HEK293 (cell line): ENCODE measurements around the gene FRMD5.

ENCODE experiments used
- CTCF ChIP-seq: fragments of 450-650 bp; formaldehyde crosslinking; IDR thresholded peaks from 2 replicates; pipeline ENCODE4 v1.5.1; 2016; ENCODE audit warnings: missing biosample characterization, missing genetic modification characterization
- HOXC10 ChIP-seq: sonication (generic); formaldehyde crosslinking; IDR thresholded peaks from 2 replicates; pipeline ENCODE4 v1.8.1; 2023; ENCODE audit warnings: mild to moderate bottlenecking, missing genetic modification reagents
- MZF1 ChIP-seq: fragments of 450-650 bp; formaldehyde crosslinking; IDR thresholded peaks from 2 replicates; pipeline ENCODE4 v1.5.1; 2017; ENCODE audit warnings: missing biosample characterization, missing genetic modification characterization, borderline replicate concordance
- SETDB1 ChIP-seq: IDR thresholded peaks from one replicate; pipeline ENCODE4 v1.6.1; 2017; ENCODE audit warnings: mild to moderate bottlenecking, low read length, moderate library complexity, mixed read lengths; ENCODE audit not compliant: insufficient read length
- ZBTB1 ChIP-seq: fragments of 450-650 bp; formaldehyde crosslinking; IDR thresholded peaks from 2 replicates; pipeline ENCODE4 v1.5.1; 2016; ENCODE audit warnings: missing biosample characterization, missing genetic modification characterization
- ZBTB17 ChIP-seq: fragments of 450-650 bp; formaldehyde crosslinking; IDR thresholded peaks from 2 replicates; pipeline ENCODE4 v1.5.1; 2016; ENCODE audit warnings: missing biosample characterization, missing genetic modification characterization
- ZBTB8A ChIP-seq: fragments of 450-650 bp; formaldehyde crosslinking; IDR thresholded peaks from 2 replicates; pipeline ENCODE4 v1.5.1; 2016; ENCODE audit warnings: missing biosample characterization, missing genetic modification characterization
- ZNF157 ChIP-seq: fragments of 450-650 bp; formaldehyde crosslinking; IDR thresholded peaks from 2 replicates; pipeline ENCODE4 v1.5.1; 2016; ENCODE audit warnings: missing biosample characterization, missing genetic modification characterization
- ZNF501 ChIP-seq: fragments of 450-650 bp; formaldehyde crosslinking; IDR thresholded peaks from 2 replicates; pipeline ENCODE4 v1.5.1; 2016; ENCODE audit warnings: missing biosample characterization, missing genetic modification characterization
- ZNF658 ChIP-seq: fragments of 450-650 bp; formaldehyde crosslinking; IDR thresholded peaks from 2 replicates; pipeline ENCODE4; 2016; ENCODE audit warnings: missing biosample characterization, missing genetic modification characterization
- ZSCAN4 ChIP-seq: fragments of 450-650 bp; formaldehyde crosslinking; IDR thresholded peaks from 2 replicates; pipeline ENCODE4 v1.5.1; 2017; ENCODE audit warnings: missing biosample characterization, missing genetic modification characterization
- TF ChIP-seq, protein P1 (sequence below): fragments of 450-650 bp; formaldehyde crosslinking; IDR thresholded peaks from 2 replicates; pipeline ENCODE4 v1.5.1; 2016; ENCODE audit warnings: missing biosample characterization, missing genetic modification characterization, low read depth
- TF ChIP-seq, protein P2 (sequence below): fragments of 450-650 bp; formaldehyde crosslinking; IDR thresholded peaks from 2 replicates; pipeline ENCODE4 v1.5.1; 2016; ENCODE audit warnings: missing biosample characterization, missing genetic modification characterization
- TF ChIP-seq, protein P3 (sequence below): fragments of 450-650 bp; formaldehyde crosslinking; IDR thresholded peaks from 2 replicates; pipeline ENCODE4 v1.5.1; 2016; ENCODE audit warnings: missing biosample characterization, missing genetic modification characterization

- no peak for TF ChIP-seq SETDB1
- TF ChIP-seq ZNF658: no peak
- no peak for TF ChIP-seq CTCF (tag by site-specific recombination)
- TF ChIP-seq ZSCAN4 (tag by site-specific recombination): no peak
- no peak for TF ChIP-seq ZBTB1 (tag by site-specific recombination)
- no peak for TF ChIP-seq ZNF501 (tag by site-specific recombination)
- TF ChIP-seq, protein P1, sequence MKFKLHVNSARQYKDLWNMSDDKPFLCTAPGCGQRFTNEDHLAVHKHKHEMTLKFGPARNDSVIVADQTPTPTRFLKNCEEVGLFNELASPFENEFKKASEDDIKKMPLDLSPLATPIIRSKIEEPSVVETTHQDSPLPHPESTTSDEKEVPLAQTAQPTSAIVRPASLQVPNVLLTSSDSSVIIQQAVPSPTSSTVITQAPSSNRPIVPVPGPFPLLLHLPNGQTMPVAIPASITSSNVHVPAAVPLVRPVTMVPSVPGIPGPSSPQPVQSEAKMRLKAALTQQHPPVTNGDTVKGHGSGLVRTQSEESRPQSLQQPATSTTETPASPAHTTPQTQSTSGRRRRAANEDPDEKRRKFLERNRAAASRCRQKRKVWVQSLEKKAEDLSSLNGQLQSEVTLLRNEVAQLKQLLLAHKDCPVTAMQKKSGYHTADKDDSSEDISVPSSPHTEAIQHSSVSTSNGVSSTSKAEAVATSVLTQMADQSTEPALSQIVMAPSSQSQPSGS (tag by site-specific recombination): no peak
- TF ChIP-seq, protein P2, sequence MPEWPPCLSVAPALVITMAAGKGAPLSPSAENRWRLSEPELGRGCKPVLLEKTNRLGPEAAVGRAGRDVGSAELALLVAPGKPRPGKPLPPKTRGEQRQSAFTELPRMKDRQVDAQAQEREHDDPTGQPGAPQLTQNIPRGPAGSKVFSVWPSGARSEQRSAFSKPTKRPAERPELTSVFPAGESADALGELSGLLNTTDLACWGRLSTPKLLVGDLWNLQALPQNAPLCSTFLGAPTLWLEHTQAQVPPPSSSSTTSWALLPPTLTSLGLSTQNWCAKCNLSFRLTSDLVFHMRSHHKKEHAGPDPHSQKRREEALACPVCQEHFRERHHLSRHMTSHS (tag by site-specific recombination): no peak
- TF ChIP-seq ZBTB8A: no peak
- no peak for TF ChIP-seq HOXC10
- TF ChIP-seq, protein P3, sequence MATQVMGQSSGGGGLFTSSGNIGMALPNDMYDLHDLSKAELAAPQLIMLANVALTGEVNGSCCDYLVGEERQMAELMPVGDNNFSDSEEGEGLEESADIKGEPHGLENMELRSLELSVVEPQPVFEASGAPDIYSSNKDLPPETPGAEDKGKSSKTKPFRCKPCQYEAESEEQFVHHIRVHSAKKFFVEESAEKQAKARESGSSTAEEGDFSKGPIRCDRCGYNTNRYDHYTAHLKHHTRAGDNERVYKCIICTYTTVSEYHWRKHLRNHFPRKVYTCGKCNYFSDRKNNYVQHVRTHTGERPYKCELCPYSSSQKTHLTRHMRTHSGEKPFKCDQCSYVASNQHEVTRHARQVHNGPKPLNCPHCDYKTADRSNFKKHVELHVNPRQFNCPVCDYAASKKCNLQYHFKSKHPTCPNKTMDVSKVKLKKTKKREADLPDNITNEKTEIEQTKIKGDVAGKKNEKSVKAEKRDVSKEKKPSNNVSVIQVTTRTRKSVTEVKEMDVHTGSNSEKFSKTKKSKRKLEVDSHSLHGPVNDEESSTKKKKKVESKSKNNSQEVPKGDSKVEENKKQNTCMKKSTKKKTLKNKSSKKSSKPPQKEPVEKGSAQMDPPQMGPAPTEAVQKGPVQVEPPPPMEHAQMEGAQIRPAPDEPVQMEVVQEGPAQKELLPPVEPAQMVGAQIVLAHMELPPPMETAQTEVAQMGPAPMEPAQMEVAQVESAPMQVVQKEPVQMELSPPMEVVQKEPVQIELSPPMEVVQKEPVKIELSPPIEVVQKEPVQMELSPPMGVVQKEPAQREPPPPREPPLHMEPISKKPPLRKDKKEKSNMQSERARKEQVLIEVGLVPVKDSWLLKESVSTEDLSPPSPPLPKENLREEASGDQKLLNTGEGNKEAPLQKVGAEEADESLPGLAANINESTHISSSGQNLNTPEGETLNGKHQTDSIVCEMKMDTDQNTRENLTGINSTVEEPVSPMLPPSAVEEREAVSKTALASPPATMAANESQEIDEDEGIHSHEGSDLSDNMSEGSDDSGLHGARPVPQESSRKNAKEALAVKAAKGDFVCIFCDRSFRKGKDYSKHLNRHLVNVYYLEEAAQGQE: no peak
- TF ChIP-seq ZNF157 (tag by site-specific recombination): no peak
- TF ChIP-seq ZBTB17 (tag by site-specific recombination): no peak
- TF ChIP-seq MZF1 (tag by site-specific recombination): no peak
These were observed 366.9 kb downstream of the FRMD5 start for GRCh38 chr15:43828061-43828657.
